ENCODE results near the gene ITGB5. TPM values are rescaled to one million over a fixed set of nuclear protein-coding genes. Genes with fewer than 3 reads are reported as not detected.

ITGB5 gene
- total RNA-seq, 1 donor, result 10.4 TPM

- Histone ChIP-seq H3K4me1 (ENCODE audit: insufficient read depth, low read length) (no peaks in the 10 kb centered on the region), H3K4me3 (ENCODE audit: low read length) (no peak overlapping the region), H3K27me3 (ENCODE audit: insufficient read depth, low read length) (no peaks in the 10 kb centered on the region), H3K9me3 (ENCODE audit: low read depth, low read length) (no peaks in the 10 kb centered on the region)
These were observed 28.9 kb downstream of the ITGB5 start for GRCh38 chr3:124858275-124858674.

- no peak overlapping the region for H3K4me3 ChIP-seq (ENCODE audit: low read length)
- no peaks in the 10 kb centered on the region for H3K9me3 ChIP-seq (ENCODE audit: low read depth, low read length)
- no peaks in the 10 kb centered on the region for H3K27me3 ChIP-seq (ENCODE audit: insufficient read depth, low read length)
- H3K4me1 ChIP-seq (ENCODE audit: insufficient read depth, low read length), result no peaks in the 10 kb centered on the region
These were observed 30.5 kb downstream of the ITGB5 start for GRCh38 chr3:124856677-124857076.

GRCh38 chr3:124854009-124854408 is 33.2 kb downstream of the ITGB5 start:
- Histone ChIP-seq H3K9me3 (ENCODE audit: low read depth, low read length) (no peaks in the 10 kb centered on the region), H3K4me1 (ENCODE audit: insufficient read depth, low read length) (no peaks in the 10 kb centered on the region), H3K4me3 (ENCODE audit: low read length) (no peak overlapping the region), H3K27me3 (ENCODE audit: insufficient read depth, low read length) (no peaks in the 10 kb centered on the region)

GRCh38 chr3:124853446-124853845 is 33.7 kb downstream of the ITGB5 start:
- Histone ChIP-seq H3K4me3 (ENCODE audit: low read length) (no peak overlapping the region), H3K4me1 (ENCODE audit: insufficient read depth, low read length) (no peaks in the 10 kb centered on the region), H3K27me3 (ENCODE audit: insufficient read depth, low read length) (no peaks in the 10 kb centered on the region), H3K9me3 (ENCODE audit: low read depth, low read length) (no peaks in the 10 kb centered on the region)

- H3K4me3 ChIP-seq (ENCODE audit: low read length), result no peak overlapping the region
- H3K4me1 ChIP-seq (ENCODE audit: insufficient read depth, low read length), result no peaks in the 10 kb centered on the region
- no peaks in the 10 kb centered on the region for H3K27me3 ChIP-seq (ENCODE audit: insufficient read depth, low read length)
- H3K9me3 ChIP-seq (ENCODE audit: low read depth, low read length), result no peaks in the 10 kb centered on the region
These were observed 35.3 kb downstream of the ITGB5 start for GRCh38 chr3:124851905-124852304.

- no peaks in the 10 kb centered on the region for H3K4me1 ChIP-seq (ENCODE audit: insufficient read depth, low read length)
- no peak overlapping the region for H3K4me3 ChIP-seq (ENCODE audit: low read length)
- H3K27me3 ChIP-seq (ENCODE audit: insufficient read depth, low read length), result no peaks in the 10 kb centered on the region
- no peaks in the 10 kb centered on the region for H3K9me3 ChIP-seq (ENCODE audit: low read depth, low read length)
These were observed 36.0 kb downstream of the ITGB5 start for GRCh38 chr3:124851136-124851535.

GRCh38 chr3:124850633-124851032 is 36.5 kb downstream of the ITGB5 start:
- no peaks in the 10 kb centered on the region for H3K9me3 ChIP-seq (ENCODE audit: low read depth, low read length)
- no peak overlapping the region for H3K4me3 ChIP-seq (ENCODE audit: low read length)
- no peaks in the 10 kb centered on the region for H3K4me1 ChIP-seq (ENCODE audit: insufficient read depth, low read length)
- H3K27me3 ChIP-seq (ENCODE audit: insufficient read depth, low read length), result no peaks in the 10 kb centered on the region

- Histone ChIP-seq H3K4me3 (ENCODE audit: low read length) (no peak overlapping the region), H3K9me3 (ENCODE audit: low read depth, low read length) (no peaks in the 10 kb centered on the region), H3K4me1 (ENCODE audit: insufficient read depth, low read length) (no peaks in the 10 kb centered on the region), H3K27me3 (ENCODE audit: insufficient read depth, low read length) (no peaks in the 10 kb centered on the region)
These were observed 37.0 kb downstream of the ITGB5 start for GRCh38 chr3:124850212-124850611.

GRCh38 chr3:124848300-124848699 is 38.9 kb downstream of the ITGB5 start:
- Histone ChIP-seq H3K9me3 (ENCODE audit: low read depth, low read length) (no peaks in the 10 kb centered on the region), H3K4me1 (ENCODE audit: insufficient read depth, low read length) (no peaks in the 10 kb centered on the region), H3K27me3 (ENCODE audit: insufficient read depth, low read length) (no peaks in the 10 kb centered on the region), H3K4me3 (ENCODE audit: low read length) (no peak overlapping the region)

GRCh38 chr3:124847863-124848262 is 39.3 kb downstream of the ITGB5 start:
- Histone ChIP-seq H3K4me3 (ENCODE audit: low read length) (no peak overlapping the region), H3K9me3 (ENCODE audit: low read depth, low read length) (no peaks in the 10 kb centered on the region), H3K27me3 (ENCODE audit: insufficient read depth, low read length) (no peaks in the 10 kb centered on the region), H3K4me1 (ENCODE audit: insufficient read depth, low read length) (no peaks in the 10 kb centered on the region)

- Histone ChIP-seq H3K9me3 (ENCODE audit: low read depth, low read length) (no peaks in the 10 kb centered on the region), H3K27me3 (ENCODE audit: insufficient read depth, low read length) (no peaks in the 10 kb centered on the region), H3K4me3 (ENCODE audit: low read length) (no peak overlapping the region), H3K4me1 (ENCODE audit: insufficient read depth, low read length) (no peaks in the 10 kb centered on the region)
These were observed 40.1 kb downstream of the ITGB5 start for GRCh38 chr3:124847051-124847450.

- Histone ChIP-seq H3K27me3 (ENCODE audit: insufficient read depth, low read length) (no peaks in the 10 kb centered on the region), H3K9me3 (ENCODE audit: low read depth, low read length) (no peaks in the 10 kb centered on the region)
These were observed 41.0 kb downstream of the ITGB5 start for GRCh38 chr3:124846189-124846588.

GRCh38 chr3:124845406-124845805 is 41.8 kb downstream of the ITGB5 start:
- Histone ChIP-seq H3K9me3 (ENCODE audit: low read depth, low read length) (no peaks in the 10 kb centered on the region), H3K4me3 (ENCODE audit: low read length) (no peak overlapping the region), H3K27me3 (ENCODE audit: insufficient read depth, low read length) (no peaks in the 10 kb centered on the region), H3K4me1 (ENCODE audit: insufficient read depth, low read length) (no peaks in the 10 kb centered on the region)

More at GRCh38 chr3:124846189-124846588, 41.0 kb downstream of the ITGB5 start:
- Histone ChIP-seq H3K4me3 (ENCODE audit: low read length) (no peak overlapping the region), H3K4me1 (ENCODE audit: insufficient read depth, low read length) (no peaks in the 10 kb centered on the region)

GRCh38 chr3:124843506-124844177 is 43.5 kb downstream of the ITGB5 start:
- Histone ChIP-seq H3K4me1 (ENCODE audit: insufficient read depth, low read length) (no peaks in the 10 kb centered on the region), H3K4me3 (ENCODE audit: low read length) (no peak overlapping the region), H3K27me3 (ENCODE audit: insufficient read depth, low read length) (no peaks in the 10 kb centered on the region), H3K9me3 (ENCODE audit: low read depth, low read length) (no peaks in the 10 kb centered on the region)

- no peak overlapping the region for H3K4me3 ChIP-seq (ENCODE audit: low read length)
- no peaks in the 10 kb centered on the region for H3K4me1 ChIP-seq (ENCODE audit: insufficient read depth, low read length)
- no peaks in the 10 kb centered on the region for H3K9me3 ChIP-seq (ENCODE audit: low read depth, low read length)
- H3K27me3 ChIP-seq (ENCODE audit: insufficient read depth, low read length), result no peaks in the 10 kb centered on the region
These were observed 44.1 kb downstream of the ITGB5 start for GRCh38 chr3:124843047-124843446.

GRCh38 chr3:124841517-124841916 is 45.6 kb downstream of the ITGB5 start:
- Histone ChIP-seq H3K9me3 (ENCODE audit: low read depth, low read length) (no peaks in the 10 kb centered on the region), H3K4me3 (ENCODE audit: low read length) (no peak overlapping the region), H3K4me1 (ENCODE audit: insufficient read depth, low read length) (no peaks in the 10 kb centered on the region), H3K27me3 (ENCODE audit: insufficient read depth, low read length) (peaks cover 2% of the 10 kb centered on the region)
